Tibial nerve (tissue), 4 donors: ENCODE results near the gene SPESP1.

ENCODE experiments used
- EP300 ChIP-seq, 2 donors: sonication (generic); formaldehyde crosslinking; IDR thresholded peaks; one replicate each; pipeline ENCODE4 v1.6.1; 2017; ENCODE audit warnings: antibody characterized with exemption in 2 of 2, mild to moderate bottlenecking in 1 of 2
- POLR2A ChIP-seq, 2 donors: fragments of 450-650 bp; IDR thresholded peaks; one replicate each; pipeline ENCODE4 v1.6.1; 2017; ENCODE audit warnings: antibody characterized with exemption in 2 of 2, mild to moderate bottlenecking in 2 of 2, moderate library complexity in 2 of 2
- TF ChIP-seq, protein P1 (sequence below), 5 experiments: fragments of 200-600 bp in 3 of 5; fragments of 450-650 bp in 2 of 5; sonication (generic) in 3 of 5; IDR thresholded peaks; one replicate each; pipeline ENCODE4 v1.5.1; 2016 to 2019; ENCODE audit warnings: antibody characterized with exemption in 5 of 5, mild to moderate bottlenecking in 3 of 5, moderate library complexity in 2 of 5

DNA sequence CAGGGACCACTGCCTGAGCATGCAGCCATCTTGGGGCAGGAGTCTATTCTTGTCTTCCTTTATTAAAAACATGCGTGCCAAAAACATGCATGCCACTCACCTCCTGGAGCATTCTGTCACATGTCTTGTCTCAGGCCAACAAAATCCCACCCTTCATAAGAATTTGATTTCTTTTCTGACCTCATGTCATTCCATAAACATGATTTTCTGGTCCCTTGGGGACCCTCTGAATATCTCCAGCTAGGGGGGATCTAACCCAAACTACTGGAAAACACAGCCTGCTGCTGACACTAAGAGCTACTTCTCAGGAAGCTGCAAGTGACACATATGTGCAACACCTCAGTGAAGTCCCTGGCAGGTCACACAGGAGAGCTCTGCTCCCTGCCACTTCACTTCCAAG lies 57.4 kb downstream of the SPESP1 start:
- TF ChIP-seq POLR2A (IDR thresholded peaks at IDR 0.05) (no peak), EP300 (IDR thresholded peaks at IDR 0.05) (no peak)
- TF ChIP-seq, protein P1, sequence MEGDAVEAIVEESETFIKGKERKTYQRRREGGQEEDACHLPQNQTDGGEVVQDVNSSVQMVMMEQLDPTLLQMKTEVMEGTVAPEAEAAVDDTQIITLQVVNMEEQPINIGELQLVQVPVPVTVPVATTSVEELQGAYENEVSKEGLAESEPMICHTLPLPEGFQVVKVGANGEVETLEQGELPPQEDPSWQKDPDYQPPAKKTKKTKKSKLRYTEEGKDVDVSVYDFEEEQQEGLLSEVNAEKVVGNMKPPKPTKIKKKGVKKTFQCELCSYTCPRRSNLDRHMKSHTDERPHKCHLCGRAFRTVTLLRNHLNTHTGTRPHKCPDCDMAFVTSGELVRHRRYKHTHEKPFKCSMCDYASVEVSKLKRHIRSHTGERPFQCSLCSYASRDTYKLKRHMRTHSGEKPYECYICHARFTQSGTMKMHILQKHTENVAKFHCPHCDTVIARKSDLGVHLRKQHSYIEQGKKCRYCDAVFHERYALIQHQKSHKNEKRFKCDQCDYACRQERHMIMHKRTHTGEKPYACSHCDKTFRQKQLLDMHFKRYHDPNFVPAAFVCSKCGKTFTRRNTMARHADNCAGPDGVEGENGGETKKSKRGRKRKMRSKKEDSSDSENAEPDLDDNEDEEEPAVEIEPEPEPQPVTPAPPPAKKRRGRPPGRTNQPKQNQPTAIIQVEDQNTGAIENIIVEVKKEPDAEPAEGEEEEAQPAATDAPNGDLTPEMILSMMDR (IDR thresholded peaks at IDR 0.05) = no peak
